Neural cell (in vitro differentiated cells): ENCODE measurements around the gene ITGBL1. TPM values are rescaled to one million over a fixed set of nuclear protein-coding genes. Genes with fewer than 3 reads are reported as not detected.

Experiments
- H2AFZ ChIP-seq: fragments of 200-600, 300-800 bp; sonication (generic), shearing (Covaris generic); 2 replicates; pipeline ENCODE4 v1.6.0; 2014; ENCODE audit warnings: low read depth, mild to moderate bottlenecking, antibody characterized with exemption, low read length, moderate library complexity
- H3F3A ChIP-seq: fragments of 200-600 bp; shearing (Covaris generic); 2 replicates; pipeline ENCODE4 v1.6.1; 2016; ENCODE audit warnings: mild to moderate bottlenecking, moderate library complexity, mixed read lengths, antibody characterized with exemption, low read length; ENCODE audit not compliant: insufficient read depth, poor library complexity, severe bottlenecking
- H3K27ac ChIP-seq: fragments of 200-600, 300-800 bp; sonication (generic), shearing (Covaris generic); 2 replicates; pipeline ENCODE4 v1.5.1; 2014; ENCODE audit warnings: mild to moderate bottlenecking, low read length, moderate library complexity
- H3K27me3 ChIP-seq: fragments of 300-800, 200-600 bp; sonication (generic), shearing (Covaris generic); 2 replicates; pipeline ENCODE4 v1.6.0; 2014; ENCODE audit warnings: mild to moderate bottlenecking, low read depth, low read length, moderate library complexity; ENCODE audit not compliant: insufficient read depth
- H3K36me3 ChIP-seq: fragments of 300-800, 200-600 bp; sonication (generic), shearing (Covaris generic); 2 replicates; pipeline ENCODE4 v1.5.1; 2014; ENCODE audit warnings: mild to moderate bottlenecking, antibody characterized with exemption, low read length, moderate library complexity; ENCODE audit not compliant: insufficient read depth
- H3K4me2 ChIP-seq: fragments of 300-800, 200-600 bp; sonication (generic), shearing (Covaris generic); 2 replicates; pipeline ENCODE4 v1.6.0; 2014; ENCODE audit warnings: mild to moderate bottlenecking, low read length
- H3K4me3 ChIP-seq: fragments of 300-800, 200-600 bp; sonication (generic), shearing (Covaris generic); 2 replicates; pipeline ENCODE4 v1.5.1; 2014; ENCODE audit warnings: mild to moderate bottlenecking, low read length, moderate library complexity
- H3K79me2 ChIP-seq: fragments of 200-600 bp; shearing (Covaris generic); replicated peaks from 2 replicates; pipeline ENCODE4 v1.6.0; 2014; ENCODE audit warnings: mild to moderate bottlenecking, low read length, moderate library complexity; ENCODE audit not compliant: insufficient read depth
- H3K9ac ChIP-seq: fragments of 300-800, 200-600 bp; sonication (generic), shearing (Covaris generic); 2 replicates; pipeline ENCODE4 v1.6.1; 2016; ENCODE audit warnings: mild to moderate bottlenecking, low read length, mixed read lengths
- H3K9me2 ChIP-seq: fragments of 200-600 bp; shearing (Covaris generic); 2 replicates; pipeline ENCODE4 v1.6.1; 2016; ENCODE audit warnings: mild to moderate bottlenecking, low read length, mixed read lengths; ENCODE audit not compliant: insufficient read depth
- H3K9me3 ChIP-seq: fragments of 200-600, 300-800 bp; sonication (generic), shearing (Covaris generic); 2 replicates; pipeline ENCODE4 v1.6.1; 2016; ENCODE audit warnings: mild to moderate bottlenecking, mixed run types, low read length, moderate library complexity, mixed read lengths
- H4K20me1 ChIP-seq: fragments of 200-600 bp; shearing (Covaris generic); 2 replicates; pipeline ENCODE4 v1.6.1; 2016; ENCODE audit warnings: mild to moderate bottlenecking, mixed run types; ENCODE audit not compliant: insufficient read depth
- EP300 ChIP-seq: fragments of 450-650 bp; conservative IDR thresholded peaks from 2 replicates; pipeline ENCODE4 v1.6.1; 2014; ENCODE audit warnings: antibody characterized with exemption, mild to moderate bottlenecking, moderate library complexity; ENCODE audit not compliant: poor library complexity, severe bottlenecking
- EZH2 ChIP-seq: fragments of 200-600, 300-800 bp; shearing (Covaris generic), sonication (generic); IDR thresholded peaks from 2 replicates; pipeline ENCODE4 v1.6.1; 2014; ENCODE audit warnings: antibody characterized with exemption, low read length, borderline replicate concordance, mild to moderate bottlenecking; ENCODE audit not compliant: insufficient read depth, poor library complexity, severe bottlenecking
- MXI1 ChIP-seq: fragments of 450-650 bp; conservative IDR thresholded peaks from 2 replicates; pipeline ENCODE4 v1.6.1; 2014; ENCODE audit warnings: antibody characterized with exemption, mild to moderate bottlenecking; ENCODE audit not compliant: poor library complexity, severe bottlenecking
- POLR2AphosphoS5 ChIP-seq: IDR thresholded peaks from 2 replicates; pipeline ENCODE4 v1.6.1; 2012
- RAD21 ChIP-seq: fragments of 450-650 bp; conservative IDR thresholded peaks from 2 replicates; pipeline ENCODE4 v1.6.1; 2014; ENCODE audit warnings: antibody characterized with exemption, mild to moderate bottlenecking, moderate library complexity
- SMC3 ChIP-seq: fragments of 450-650 bp; conservative IDR thresholded peaks from 2 replicates; pipeline ENCODE4 v1.6.1; 2014; ENCODE audit warnings: antibody characterized with exemption, mild to moderate bottlenecking, moderate library complexity; ENCODE audit not compliant: poor library complexity
- TAF1 ChIP-seq: IDR thresholded peaks from 2 replicates; pipeline ENCODE4 v1.6.1; 2012; ENCODE audit warnings: low read depth
- polyA plus RNA-seq: library from polyadenylated mRNA; depleted of rRNA; stranded (reverse); fragments of >200 nt; gene quantifications from 2 replicates; pipeline ENCODE4 v1.2.3, GENCODE V29; 2014
- TF ChIP-seq, protein P1 (sequence below): fragments of 450-650 bp; IDR thresholded peaks from 2 replicates; pipeline ENCODE4 v1.5.1; 2014; ENCODE audit warnings: antibody characterized with exemption, mild to moderate bottlenecking, moderate library complexity; ENCODE audit not compliant: poor library complexity, severe bottlenecking
- TF ChIP-seq, protein P2 (sequence below): IDR thresholded peaks from 2 replicates; pipeline ENCODE4 v1.6.1; 2012; ENCODE audit warnings: borderline replicate concordance

ITGBL1 gene
- polyA plus RNA-seq, 1 donor from 2014 or later: 0.46 TPM

DNA sequence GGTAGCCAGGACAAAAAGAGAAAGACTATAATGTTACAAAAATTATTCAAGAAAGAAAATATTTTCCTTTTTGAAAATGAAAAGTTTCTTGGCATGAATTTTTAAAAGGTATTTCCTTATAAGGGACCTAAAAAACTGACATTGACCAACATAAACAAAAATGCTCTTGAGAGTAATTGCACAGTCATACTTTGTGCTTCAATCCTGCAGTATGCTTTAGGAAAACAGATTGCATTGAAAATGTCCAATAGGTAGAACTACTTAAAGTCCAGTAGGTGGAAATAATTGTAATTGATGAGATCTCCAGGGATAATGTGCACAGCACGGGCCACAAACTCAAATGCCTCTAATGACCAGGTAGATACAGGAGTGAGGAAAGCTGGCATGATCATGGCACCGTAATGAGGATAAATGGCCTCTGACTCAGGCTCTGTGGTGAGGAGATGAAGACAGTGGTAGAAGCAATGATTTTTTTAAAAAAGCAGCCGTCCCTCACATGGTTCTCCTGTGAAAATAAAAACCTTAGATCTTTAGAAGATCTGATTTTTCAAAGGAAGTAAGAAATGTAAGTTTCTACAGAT is 278.0 kb downstream of the ITGBL1 start:
- H3K36me3 ChIP-seq: no peaks in the 10 kb centered on the region
- H3K27me3 ChIP-seq: no peaks in the 10 kb centered on the region
- H3K27ac ChIP-seq: no peak overlapping the region
- H3K79me2 ChIP-seq: no peaks in the 10 kb centered on the region
- H3K4me2 ChIP-seq: no peak overlapping the region
- H3K9me3 ChIP-seq: no peaks in the 10 kb centered on the region
- H3F3A ChIP-seq: peaks cover 5% of the 10 kb centered on the region
- H3K9ac ChIP-seq: no peak overlapping the region
- H4K20me1 ChIP-seq: no peaks in the 10 kb centered on the region
- no peak overlapping the region for H3K4me3 ChIP-seq
- H2AFZ ChIP-seq: no peak overlapping the region
- H3K9me2 ChIP-seq: no peaks in the 10 kb centered on the region
- TF ChIP-seq TAF1 (no peak), EP300 (no peak), POLR2AphosphoS5 (peak; percentile 78)

DNA sequence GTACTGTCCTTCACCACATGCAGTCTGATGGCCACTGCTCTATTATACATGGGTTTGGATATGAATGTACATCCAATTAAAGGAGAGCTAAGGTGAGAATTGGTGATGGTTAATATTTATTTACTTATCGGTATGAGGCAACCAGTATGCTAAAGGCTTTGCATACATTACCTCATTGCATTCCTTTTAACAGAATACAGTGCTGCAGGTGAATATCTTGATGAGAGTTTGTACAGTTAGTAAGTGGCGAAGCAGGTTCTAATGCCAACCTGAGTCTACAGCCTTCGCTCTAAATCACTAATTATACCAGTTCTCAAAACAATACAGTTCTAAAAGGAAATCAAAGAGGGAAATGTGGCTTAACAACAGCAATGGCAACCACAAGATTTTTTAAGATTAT is 284.1 kb downstream of the ITGBL1 start:
- H3K9me2 ChIP-seq: no peaks in the 10 kb centered on the region
- no peaks in the 10 kb centered on the region for H3K9me3 ChIP-seq
- H3K4me2 ChIP-seq: no peak overlapping the region
- no peaks in the 10 kb centered on the region for H3F3A ChIP-seq
- H2AFZ ChIP-seq: no peak overlapping the region
- TF ChIP-seq MXI1 (no peak), POLR2AphosphoS5 (no peak), SMC3 (no peak), EP300 (no peak), RAD21 (no peak), EZH2 (no peak), TAF1 (no peak)
- TF ChIP-seq, protein P1, sequence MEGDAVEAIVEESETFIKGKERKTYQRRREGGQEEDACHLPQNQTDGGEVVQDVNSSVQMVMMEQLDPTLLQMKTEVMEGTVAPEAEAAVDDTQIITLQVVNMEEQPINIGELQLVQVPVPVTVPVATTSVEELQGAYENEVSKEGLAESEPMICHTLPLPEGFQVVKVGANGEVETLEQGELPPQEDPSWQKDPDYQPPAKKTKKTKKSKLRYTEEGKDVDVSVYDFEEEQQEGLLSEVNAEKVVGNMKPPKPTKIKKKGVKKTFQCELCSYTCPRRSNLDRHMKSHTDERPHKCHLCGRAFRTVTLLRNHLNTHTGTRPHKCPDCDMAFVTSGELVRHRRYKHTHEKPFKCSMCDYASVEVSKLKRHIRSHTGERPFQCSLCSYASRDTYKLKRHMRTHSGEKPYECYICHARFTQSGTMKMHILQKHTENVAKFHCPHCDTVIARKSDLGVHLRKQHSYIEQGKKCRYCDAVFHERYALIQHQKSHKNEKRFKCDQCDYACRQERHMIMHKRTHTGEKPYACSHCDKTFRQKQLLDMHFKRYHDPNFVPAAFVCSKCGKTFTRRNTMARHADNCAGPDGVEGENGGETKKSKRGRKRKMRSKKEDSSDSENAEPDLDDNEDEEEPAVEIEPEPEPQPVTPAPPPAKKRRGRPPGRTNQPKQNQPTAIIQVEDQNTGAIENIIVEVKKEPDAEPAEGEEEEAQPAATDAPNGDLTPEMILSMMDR: no peak
- TF ChIP-seq, protein P2, sequence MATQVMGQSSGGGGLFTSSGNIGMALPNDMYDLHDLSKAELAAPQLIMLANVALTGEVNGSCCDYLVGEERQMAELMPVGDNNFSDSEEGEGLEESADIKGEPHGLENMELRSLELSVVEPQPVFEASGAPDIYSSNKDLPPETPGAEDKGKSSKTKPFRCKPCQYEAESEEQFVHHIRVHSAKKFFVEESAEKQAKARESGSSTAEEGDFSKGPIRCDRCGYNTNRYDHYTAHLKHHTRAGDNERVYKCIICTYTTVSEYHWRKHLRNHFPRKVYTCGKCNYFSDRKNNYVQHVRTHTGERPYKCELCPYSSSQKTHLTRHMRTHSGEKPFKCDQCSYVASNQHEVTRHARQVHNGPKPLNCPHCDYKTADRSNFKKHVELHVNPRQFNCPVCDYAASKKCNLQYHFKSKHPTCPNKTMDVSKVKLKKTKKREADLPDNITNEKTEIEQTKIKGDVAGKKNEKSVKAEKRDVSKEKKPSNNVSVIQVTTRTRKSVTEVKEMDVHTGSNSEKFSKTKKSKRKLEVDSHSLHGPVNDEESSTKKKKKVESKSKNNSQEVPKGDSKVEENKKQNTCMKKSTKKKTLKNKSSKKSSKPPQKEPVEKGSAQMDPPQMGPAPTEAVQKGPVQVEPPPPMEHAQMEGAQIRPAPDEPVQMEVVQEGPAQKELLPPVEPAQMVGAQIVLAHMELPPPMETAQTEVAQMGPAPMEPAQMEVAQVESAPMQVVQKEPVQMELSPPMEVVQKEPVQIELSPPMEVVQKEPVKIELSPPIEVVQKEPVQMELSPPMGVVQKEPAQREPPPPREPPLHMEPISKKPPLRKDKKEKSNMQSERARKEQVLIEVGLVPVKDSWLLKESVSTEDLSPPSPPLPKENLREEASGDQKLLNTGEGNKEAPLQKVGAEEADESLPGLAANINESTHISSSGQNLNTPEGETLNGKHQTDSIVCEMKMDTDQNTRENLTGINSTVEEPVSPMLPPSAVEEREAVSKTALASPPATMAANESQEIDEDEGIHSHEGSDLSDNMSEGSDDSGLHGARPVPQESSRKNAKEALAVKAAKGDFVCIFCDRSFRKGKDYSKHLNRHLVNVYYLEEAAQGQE: no peak
- no peaks in the 10 kb centered on the region for H3K79me2 ChIP-seq
- no peak overlapping the region for H3K27ac ChIP-seq
- H3K27me3 ChIP-seq: no peaks in the 10 kb centered on the region
- H4K20me1 ChIP-seq: no peaks in the 10 kb centered on the region
- H3K36me3 ChIP-seq: no peaks in the 10 kb centered on the region
- H3K4me3 ChIP-seq: no peak overlapping the region
- no peak overlapping the region for H3K9ac ChIP-seq
